Cerebellar cortex (tissue), 1 donor: Measurements from ENCODE around the gene PEMT.
A peak's percentile ranks its signal among the peaks of the same experiment; 100 is the strongest.

Source experiments
- DNase-seq: peaks from one replicate; pipeline ENCODE4 v3.0.0-alpha.2; 2015; ENCODE audit warnings: low spot score

Gene PEMT

DNA sequence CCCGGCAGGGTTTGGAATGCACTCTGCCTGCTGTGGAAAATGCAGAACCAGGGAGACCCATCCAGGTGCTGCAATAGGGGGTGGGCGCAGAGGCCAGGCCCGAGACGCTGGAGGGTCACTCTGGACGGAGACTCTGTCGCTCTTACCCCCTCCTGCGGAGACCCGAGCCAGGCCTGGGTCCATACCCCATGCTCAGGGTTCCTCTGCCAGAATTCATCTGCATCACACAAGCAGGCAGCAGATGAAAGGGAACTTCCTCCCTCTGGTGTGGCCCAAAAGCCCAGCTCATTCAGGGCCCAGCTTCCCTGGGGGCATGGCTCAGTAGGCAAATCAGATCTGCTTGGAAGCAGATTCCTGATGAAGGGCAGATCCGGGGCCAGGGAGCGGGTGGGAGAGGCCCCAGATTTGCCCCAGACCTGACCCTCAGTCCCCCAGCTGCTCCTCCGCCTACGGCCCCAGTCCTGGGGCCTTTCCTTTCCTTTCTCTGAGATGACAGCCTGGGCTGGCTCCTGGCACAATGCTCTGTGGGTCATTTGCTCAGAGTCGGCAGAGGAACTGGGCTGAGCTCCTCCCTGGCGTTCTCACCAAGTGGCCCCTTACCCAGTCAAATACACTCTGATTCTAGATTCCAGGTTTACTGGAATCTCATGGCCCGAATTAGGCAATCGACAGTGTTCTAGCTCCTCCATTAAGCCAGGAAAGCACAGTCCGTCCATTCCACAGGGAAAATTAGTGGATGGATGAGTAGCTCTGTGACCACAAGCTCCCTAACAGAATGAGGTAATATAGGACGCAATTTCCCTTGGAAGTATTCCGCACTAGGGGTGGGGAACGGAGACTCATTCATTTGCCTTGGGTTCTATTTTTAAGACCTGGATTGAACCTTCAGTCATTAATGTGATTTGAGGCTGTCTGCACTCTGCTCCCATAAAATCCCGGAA is 76.2 kb downstream of the PEMT start:
- DNase-seq = no peak

DNA sequence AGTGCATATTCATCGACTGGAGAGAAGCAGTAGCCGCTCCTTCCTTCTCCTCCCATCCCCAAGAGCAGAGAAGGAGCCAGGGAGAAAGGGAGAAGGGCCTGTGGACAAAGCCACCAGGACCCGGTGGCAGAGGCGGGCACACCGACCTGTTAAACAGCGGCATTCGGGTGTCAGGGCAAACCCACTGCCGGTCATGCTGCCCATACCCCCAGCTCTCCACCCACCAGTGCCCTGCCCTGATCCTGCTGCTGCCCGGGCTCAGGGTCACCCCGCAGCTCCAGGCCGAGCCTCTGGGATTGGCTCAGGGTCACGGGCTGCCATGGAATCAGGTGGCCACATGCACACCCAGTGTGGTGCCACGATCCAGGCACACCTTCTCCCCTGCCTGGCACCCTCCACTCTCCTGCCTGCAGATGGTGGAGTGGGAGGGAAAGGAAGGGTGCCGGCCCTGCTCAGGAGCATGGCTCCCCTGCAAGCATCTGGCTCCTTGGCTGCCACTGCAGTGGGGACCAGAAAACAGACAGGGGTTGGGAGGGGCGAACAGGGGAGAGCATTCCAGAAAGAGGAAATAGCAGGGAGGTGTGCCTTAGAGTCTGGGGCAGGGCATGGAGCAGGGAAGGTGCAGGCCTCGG is 77.0 kb downstream of the PEMT start:
- no peak for DNase-seq

DNA sequence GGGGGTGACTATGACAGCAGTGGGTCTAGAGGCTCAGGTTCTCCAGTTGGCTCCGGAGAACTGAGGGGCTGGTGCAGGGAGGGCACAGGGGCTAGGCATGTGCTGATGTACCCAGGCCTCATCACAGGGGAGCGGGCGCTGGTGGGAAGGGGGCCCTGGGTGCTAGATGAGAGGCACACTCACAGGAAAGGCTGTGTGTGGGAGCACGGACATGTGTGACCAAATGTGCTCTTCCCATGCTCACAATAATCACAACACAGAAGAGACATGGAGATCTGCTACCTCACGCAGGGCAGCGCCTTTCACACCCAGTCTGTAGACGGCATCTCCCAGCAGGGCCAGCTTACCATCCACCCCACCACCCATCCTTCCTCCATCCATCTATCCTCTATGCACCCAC is 77.9 kb downstream of the PEMT start:
- no peak for DNase-seq

DNA sequence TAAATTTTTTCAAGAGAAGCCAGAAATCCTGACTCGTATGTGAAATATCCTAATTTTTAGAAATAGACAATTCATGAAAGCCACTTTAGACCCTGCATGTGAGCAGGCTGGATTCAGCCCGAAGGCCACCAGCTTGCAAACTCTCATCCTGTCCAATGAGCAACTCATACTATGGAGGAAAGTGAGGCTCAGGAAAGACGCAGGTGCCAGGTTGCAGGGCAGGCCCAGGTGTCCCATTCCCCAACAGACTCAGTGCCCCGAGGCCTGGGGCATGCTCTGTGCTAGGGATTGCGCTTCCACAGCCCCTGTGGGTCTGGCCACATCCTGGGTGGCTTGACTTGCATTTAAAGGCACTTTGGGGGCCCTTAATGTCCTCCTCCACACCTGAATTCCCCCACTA is 78.6 kb downstream of the PEMT start:
- DNase-seq = no peak

DNA sequence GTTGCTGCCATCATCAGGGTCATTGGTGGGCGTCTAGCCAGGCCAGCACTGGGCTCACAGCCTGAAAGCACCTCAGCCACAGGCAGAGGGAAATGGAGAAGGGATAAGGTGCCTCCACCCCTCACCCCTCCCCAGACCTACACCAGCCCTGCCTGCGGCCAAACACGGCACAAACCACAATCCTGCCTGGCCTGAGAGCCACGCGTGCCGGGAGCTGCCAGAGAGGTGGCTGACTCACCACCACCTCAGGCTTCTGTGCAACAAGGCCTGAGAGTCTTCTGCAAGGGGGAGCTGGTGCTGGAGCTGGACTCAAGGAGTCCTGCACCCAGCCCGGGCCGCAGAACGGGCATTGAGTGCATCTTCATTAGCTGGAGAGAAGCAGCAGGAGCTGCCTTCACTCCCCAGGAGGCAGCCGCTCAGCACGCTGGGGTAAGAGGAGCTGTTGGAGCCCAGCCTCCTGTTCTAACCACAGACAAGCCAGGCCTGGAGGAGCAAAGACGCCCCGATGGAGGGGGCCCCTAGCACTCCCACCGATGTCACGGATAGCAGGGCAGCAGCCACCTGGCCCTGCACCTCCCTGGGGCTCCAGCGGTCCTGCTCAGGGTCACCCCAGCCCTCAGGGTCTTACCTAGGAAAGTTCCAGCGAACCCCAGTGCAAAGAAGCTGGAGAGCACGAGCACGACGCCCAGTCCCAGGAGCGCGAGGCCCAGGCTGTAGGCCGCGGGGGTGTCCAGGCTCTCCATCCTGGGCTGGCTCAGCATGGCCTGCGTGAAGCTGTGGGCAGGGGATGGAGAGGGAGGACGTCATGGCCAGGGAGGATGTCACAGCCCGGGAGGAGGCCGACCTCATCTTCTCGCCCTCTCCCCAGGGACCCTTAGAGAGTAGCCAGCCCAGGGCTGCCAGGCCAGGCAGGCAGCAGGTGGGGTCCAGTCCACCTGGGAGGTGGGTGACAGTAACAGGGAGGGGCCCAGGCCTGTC is 79.3 kb downstream of the PEMT start:
- no peak for DNase-seq

DNA sequence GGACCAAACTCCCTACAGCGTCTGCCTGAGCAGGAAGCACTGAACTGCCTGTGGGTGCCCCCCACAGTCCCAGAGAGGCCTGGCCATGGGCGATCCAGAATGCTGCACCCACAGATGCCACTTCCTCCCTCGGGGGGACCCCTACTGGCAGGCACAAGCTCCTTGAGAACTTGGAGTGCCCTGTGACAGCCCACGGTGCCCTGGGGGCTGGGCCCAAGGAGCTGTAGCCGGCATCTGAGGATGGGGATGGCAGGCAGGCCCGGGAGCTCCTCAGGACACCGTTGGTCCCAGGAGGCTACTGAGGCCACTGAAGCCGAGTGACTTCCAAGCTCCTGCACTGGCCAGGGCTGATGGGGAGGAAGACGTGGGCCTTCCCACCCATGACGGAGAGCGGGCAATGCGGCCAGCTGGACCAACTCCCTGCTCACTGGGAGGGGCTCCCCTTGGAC is 80.2 kb downstream of the PEMT start:
- DNase-seq = no peak

DNA sequence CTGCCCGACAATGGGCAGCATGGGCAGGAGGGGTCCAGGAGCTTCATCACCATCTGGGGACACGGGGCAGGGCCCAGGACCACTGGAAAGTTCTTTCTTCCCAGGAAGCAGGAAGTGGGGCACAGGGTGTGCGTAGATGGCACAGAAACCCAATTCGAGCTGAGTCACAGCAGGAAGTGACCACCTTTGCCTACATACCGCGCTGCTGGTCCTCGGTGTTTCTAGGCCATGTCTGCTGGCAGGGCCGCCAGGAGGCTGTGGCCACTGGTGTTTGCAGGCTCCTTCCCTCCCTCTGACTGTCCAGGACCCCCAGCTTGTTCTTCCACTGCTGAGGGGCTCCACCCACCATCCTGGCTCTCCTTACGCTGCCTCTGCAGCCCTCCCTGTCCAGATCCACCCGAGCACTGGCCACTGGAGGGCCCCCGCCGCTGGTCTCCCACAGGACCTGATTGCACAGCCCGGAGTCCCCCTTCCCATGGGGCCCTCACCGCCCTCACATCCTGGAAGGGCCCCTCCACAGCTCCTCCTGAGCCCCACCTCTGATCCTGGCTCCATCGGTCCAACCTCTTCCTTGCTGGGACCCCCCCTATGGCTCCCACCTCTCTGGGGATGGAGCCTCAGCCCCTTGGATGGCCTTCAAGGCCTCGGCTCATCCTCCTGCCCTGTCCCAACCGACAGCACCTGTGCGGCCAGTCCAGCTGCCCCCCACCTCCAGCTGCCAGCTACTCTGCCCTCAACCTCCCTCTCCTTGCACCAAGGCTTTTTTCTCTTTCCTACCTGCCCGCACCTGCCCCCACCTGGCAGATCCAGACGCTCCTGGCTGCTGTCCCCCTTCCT is 80.8 kb downstream of the PEMT start:
- DNase-seq = no peak

DNA sequence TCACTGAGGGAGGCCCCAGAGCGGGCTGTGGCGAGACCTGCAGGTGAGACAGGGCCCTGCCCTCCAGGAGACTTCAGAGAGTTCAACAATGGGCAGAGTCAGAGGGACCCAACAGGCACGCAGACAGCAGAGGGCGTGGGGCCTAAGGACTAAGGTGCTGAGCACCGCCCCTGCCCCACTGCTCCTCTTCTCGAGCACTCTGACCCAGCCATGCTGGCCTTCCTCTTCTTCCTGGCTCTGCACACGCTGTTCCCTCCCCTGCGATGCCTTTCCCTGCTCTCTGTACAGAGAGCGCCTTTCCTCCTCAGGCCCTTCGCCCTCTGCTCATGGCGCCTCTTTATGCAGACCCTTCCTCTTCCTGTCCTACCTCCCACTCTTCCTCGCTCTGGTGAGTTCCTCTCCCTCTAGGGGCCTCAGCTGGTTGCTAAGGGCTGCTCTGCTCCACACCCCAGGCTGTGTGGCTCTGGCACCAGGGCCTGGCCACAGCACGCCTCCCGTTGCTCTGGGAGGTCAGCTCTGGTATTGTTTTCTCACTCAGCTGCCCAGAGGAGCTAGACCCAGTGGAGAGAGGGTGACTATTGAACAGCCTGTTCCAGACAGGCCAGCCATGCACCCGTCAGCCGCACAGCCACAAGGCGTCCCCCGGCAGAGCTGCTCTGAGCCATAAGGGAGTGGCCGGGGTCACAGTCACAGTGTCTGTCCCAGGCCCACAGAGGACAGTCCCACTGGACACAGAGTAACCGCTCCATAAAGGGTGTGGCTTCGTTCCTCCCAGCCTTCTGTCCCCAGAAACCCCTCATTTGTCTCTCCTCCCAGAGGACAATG is 81.7 kb downstream of the PEMT start:
- DNase-seq = no peak

DNA sequence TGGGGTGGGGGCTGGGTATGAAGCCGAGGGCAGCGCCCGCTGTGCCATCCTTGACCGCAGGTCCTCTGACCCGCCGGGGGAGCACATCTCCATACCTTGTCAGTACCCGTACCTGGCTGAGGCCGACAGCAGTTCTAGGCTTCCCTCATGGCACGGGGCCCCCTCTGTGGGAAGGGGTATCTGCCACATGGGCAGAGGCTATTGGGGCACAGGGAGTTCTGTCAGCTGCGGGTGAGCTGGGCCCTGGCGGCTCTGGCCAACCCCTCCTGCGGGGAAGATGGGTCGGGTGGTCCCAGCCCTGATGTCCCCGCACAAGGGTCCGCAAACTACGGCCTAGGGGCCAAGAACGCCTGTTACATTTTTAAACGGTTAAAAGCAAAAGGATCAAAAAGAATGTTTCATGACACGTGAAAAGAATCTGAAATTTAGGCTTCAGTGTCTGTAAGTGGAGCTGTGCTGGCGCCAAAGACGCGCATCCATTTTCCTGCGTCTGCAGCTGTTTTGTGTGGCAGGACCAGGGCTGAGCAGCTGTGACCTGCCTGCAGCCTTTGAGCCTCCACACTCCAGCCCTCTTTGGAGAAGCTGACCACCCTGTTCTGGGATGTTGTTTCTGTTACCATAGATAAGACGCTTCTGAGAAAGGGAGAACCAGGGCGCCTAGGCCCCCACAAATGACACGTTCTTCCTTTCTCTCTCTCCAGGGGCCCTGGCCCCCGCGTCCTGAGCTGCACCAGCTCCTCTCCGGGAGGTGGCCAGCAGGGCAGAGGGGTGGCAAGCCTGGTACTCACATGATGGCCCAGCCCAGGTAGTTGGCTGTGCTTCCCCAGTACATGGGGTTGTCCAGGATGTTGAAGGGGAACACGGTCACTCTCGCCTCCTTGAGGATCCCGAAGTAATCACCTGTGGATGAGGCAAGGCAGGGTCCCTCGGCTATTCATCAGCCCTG is 82.6 kb downstream of the PEMT start:
- DNase-seq = no peak

DNA sequence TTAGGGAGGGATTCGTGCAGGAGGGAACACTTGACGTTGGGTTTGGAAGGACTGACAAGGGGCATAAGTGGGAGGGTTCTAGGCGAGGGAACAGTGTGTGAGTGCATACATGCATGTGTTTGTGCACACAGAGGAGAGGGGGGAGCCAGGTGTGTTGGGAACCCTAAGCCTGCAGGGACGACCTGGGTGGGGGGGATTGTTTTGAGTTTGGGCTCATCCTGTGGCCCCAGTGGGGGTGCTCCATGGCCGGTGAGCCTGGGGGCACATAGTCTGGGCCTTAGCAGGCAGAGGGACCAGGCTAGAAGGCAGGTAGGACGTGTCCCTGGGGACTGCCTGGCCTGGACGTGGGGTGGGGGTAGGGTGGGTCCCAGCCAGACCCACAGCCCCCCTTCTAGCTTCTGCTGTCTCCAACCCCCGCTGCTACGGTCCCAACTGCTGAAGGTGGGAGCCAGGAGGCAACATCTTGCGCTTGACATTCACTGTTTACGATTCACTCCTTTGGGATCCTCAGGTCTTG is 83.4 kb downstream of the PEMT start:
- DNase-seq = no peak

DNA sequence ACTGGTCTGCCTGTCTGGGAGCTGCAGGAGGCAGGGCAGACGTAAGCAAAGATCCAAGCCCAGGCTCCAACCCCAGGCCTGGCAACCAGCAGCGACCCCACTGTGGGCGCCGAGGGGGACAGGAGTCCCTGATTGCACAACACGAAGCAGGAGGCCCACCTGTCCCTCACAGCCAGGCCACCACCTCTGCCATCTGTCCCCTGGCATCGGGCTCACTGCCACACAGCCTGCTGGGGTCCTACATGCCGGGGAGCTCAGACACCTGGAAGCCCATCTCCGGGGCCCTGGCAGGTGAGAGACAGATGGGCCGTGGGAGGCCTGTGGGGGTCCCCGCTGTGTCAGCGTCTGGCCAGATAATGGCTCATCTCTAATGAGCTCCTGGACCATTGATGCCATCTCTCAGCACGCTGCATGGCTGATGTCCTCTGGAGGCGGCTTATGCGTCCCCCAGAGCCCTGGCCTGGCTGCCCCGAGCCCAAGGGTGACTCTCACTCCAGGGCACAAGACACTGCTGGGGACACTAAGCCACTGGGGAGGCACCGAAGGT is 84.0 kb downstream of the PEMT start:
- peak; percentile 42 for DNase-seq

DNA sequence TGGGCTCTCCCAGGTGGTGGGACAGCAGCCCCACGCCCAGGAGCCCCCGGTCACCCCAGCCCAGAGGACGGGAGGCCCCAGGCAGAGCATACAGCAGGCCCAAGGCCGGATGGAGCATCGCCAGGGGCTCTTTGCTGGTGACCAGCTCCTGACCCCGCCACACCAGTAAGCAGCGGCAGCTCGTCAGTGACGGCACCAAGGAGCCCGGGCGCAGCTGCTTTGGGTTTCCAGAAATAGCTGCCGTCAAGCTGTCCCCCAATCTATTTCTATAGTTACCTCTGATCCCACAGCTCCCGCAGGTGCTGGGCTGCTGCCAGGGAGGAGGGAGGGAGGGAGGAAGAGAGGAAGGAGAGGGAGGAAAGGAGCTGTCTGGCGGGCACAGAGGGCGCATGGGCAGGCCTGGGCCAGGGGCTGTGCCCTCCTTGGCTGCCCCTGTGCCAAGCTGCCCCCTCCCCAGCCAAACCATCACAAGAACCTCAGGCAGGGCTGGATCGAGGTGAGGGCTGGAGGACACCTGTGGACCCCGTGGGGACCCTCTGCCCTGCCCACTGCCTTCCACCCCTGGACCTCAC is 84.5 kb downstream of the PEMT start:
- DNase-seq = peak; percentile 60

DNA sequence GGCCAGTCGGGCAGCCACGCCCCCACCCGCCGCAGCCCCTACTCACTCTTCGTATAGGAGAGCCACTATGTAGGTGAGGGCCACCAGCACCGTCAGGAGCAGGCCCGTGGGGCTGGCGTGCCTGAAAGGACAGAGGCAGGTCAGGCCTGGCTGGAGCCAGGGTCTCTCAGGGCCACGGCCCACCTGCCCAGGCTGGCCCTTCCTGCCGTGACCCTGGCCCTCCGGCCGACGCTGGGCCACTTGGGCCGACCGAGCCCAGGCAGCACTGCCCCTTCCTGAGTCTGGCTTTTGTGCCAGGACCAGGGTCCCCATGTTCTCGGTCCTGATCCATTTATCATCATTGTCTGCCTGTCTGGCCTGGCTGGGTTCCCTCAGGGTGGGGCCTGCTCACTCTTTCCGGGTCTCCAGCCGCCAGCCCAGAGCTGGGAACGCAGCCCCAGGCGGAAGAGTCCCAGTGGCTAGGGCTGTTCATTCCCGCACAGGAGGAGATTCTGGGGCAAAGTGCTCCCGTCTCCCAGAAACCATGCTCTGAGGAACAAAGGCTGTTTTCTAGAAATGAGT is 85.2 kb downstream of the PEMT start:
- DNase-seq = no peak

DNA sequence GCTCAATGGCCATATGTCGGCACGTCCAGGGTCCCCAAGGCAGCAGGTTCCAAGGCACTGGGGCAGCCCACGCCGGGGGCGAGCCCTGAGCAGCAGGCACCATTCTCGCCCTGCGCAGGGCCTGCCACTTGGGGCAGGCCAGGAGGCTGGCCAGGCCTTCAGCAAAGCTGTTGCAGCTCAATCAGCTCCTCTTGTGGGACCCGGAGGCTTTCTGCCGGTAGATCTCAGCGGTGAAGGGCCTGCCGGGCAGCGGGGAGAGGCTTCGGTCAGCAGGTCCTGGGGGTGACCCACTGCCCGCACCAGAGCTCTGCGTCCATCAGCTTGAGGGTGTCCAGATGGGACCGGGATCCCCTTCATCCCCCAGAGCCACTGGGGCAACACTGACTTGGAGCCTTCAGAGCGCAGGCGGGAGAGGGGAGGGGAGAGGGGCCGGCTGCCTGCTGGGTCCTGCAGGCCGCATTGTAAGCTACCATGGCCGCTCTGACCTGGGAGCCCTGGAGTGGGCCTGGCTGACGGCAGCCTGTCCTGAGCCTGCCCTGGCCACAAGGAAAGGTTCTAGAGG is 85.8 kb downstream of the PEMT start:
- no peak for DNase-seq

DNA sequence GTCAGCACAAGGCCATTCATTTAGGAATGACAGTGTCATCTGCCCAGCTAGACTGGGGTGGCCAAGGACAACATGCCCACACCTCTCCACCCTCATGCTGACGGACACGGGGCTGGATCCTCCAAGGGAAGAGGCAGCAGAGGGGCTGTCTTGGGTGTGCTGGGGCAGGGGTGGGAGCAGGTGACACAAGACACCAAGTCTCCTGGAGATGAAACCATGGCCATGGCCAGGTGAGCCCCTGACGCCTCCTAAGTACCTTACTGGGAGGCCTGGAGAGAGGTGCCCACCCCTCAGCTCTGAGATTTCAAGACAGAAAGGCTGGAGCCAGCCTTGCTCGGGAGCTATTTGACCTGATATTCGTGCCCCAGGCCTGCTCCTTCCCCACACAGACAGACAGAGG is 86.4 kb downstream of the PEMT start:
- no peak for DNase-seq

DNA sequence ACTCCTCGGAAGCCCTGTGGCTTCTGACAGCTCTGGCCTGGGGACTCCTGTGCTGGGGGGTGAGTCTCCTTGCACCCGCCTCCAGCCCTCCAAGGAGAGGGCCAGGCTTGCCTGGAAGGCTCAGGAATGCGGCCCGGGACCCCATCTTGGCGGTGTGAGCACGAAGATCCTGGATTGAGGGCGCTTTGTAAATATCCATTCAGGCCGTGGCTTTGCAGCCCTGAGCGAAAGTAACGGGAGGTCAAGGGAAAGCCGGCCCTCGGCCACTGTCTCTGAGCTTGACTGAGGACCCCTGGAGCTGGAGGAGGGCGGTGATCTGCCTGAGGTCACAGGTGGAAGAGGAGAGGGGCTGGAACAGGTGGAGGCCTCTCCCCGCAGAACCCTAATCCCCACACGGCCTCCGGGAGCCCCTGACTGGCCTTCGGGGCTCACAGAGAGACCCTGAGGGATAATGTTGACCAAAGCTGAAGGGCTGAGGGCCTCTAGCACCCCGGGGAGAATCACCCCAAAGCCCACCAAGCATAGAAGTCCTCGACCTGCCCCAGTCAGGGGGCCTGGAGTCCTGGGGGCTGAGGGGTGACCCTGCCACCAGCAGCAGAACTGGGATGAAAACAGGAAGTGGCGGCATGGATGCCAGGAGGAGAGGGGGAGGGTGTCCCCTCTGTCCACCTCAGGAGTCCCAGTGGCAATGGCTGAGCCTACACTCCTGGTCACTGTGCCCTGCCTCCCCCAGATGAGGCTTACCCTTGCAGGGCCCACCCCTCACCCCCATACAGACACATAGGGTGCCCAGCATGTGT is 87.0 kb downstream of the PEMT start:
- DNase-seq = no peak
